Gastrocnemius medialis (tissue), 4 donors: ENCODE results near the gene KCNG1. TPM values are rescaled to one million over a fixed set of nuclear protein-coding genes. Genes with fewer than 3 reads are reported as not detected.

Source experiments
- ATAC-seq, 2 donors: fragments of 150-250 bp; one replicate each; pipeline ENCODE4 v1.9.1; 2016
- DNase-seq, 2 donors: peaks; one replicate each; pipeline ENCODE4 v3.0.0-alpha.2; 2019
- H3K27ac ChIP-seq, 4 donors: fragments of 200-600 bp; sonication (generic); 1 replicate in 1 of 4; 2 replicates in 3 of 4; pipeline ENCODE4 v1.5.1; 2016 to 2018; ENCODE audit warnings: mild to moderate bottlenecking in 2 of 4, moderate library complexity in 1 of 4
- H3K27me3 ChIP-seq, 3 donors: fragments of 200-600 bp; sonication (generic) in 2 of 3; 1 replicate in 1 of 3; 2 replicates in 2 of 3; pipeline versions ENCODE4 v1.5.1 to v1.6.0; 2016 to 2019; ENCODE audit warnings: mild to moderate bottlenecking in 1 of 3, moderate library complexity in 1 of 3
- H3K36me3 ChIP-seq, 2 donors: fragments of 200-600 bp; sonication (generic) in 1 of 2; one replicate each; pipeline ENCODE4 v1.5.1; 2017 to 2018
- H3K4me1 ChIP-seq, 2 donors: fragments of 200-600 bp; sonication (generic) in 1 of 2; one replicate each; pipeline ENCODE4 v1.5.1; 2016 to 2017; ENCODE audit warnings: mild to moderate bottlenecking in 2 of 2
- H3K4me3 ChIP-seq, 4 donors: fragments of 200-600 bp; sonication (generic) in 3 of 4; 1 replicate in 1 of 4; 2 replicates in 3 of 4; pipeline ENCODE4 v1.5.1; 2016 to 2019; ENCODE audit warnings: mild to moderate bottlenecking in 2 of 4
- H3K9me3 ChIP-seq, 3 donors: fragments of 200-600 bp; sonication (generic) in 2 of 3; 1 replicate in 1 of 3; 2 replicates in 2 of 3; pipeline ENCODE4 v1.5.1; 2016 to 2019
- CTCF ChIP-seq, 5 experiments: fragments of 450-650 bp in 3 of 5; fragments of 200-600 bp in 2 of 5; sonication (generic) in 2 of 5; IDR thresholded peaks in 4 of 5; conservative IDR thresholded peaks in 1 of 5; 1 replicate in 4 of 5; 2 replicates in 1 of 5; pipeline ENCODE4 v1.5.1; 2016 to 2019; ENCODE audit warnings: antibody characterized with exemption in 5 of 5, mild to moderate bottlenecking in 3 of 5, moderate library complexity in 3 of 5
- POLR2A ChIP-seq, 2 donors: fragments of 450-650 bp; IDR thresholded peaks; one replicate each; pipeline ENCODE4 v1.6.1; 2017; ENCODE audit warnings: antibody characterized with exemption in 2 of 2, mild to moderate bottlenecking in 2 of 2, moderate library complexity in 2 of 2
- in situ Hi-C, 4 donors: fragments of 200-750 bp; cut with MboI; loops; one replicate each; pipeline versions ENCODE4 v1.15.0 to v1.8.0; 2017; ENCODE audit warnings: low sequenced_read_pairs in 4 of 4
- intact Hi-C: fragments of 100-400 bp; cut with DNase I; formaldehyde crosslinking; loops from one replicate; pipeline ENCODE4 v1.15.1; 2023; ENCODE audit warnings: low total_unique reads
- total RNA-seq, 4 donors: library from RNA; depleted of rRNA; stranded (reverse); fragments of >200 nt; gene quantifications; one replicate each; pipeline versions ENCODE4 v1.1.0 to v1.2.3, GENCODE V29; 2016

The KCNG1 gene
- total RNA-seq, 4 donors from 2014 or later: not detected

- Histone ChIP-seq H3K4me3 (no peak overlapping the region), H3K27ac (no peak overlapping the region), H3K9me3 (no peaks in the 10 kb centered on the region), H3K27me3 (peaks cover 0 to 16% (median 0%) of the 10 kb centered on the region in 3 donors), H3K4me1 (no peaks in the 10 kb centered on the region), H3K36me3 (no peaks in the 10 kb centered on the region)
- intact Hi-C loops: no loop called here
- ATAC-seq: no peak
- TF ChIP-seq POLR2A (IDR thresholded peaks at IDR 0.05): no peak
- TF ChIP-seq CTCF (IDR thresholded peaks at IDR 0.05 in 4 of 5, conservative IDR thresholded peaks at IDR 0.05 in 1 of 5): no peak
- DNase-seq: no peak
- in situ Hi-C loops: no loop called here
Observed at GRCh38 chr20:51064137-51064536, 41.2 kb upstream of the KCNG1 start.

GRCh38 chr20:51062065-51062464 is 39.2 kb upstream of the KCNG1 start:
- Histone ChIP-seq H3K9me3 (no peaks in the 10 kb centered on the region), H3K4me3 (no peak overlapping the region), H3K27ac (no peak overlapping the region), H3K27me3 (peaks cover 0 to 11% (median 0%) of the 10 kb centered on the region in 3 donors), H3K4me1 (no peaks in the 10 kb centered on the region), H3K36me3 (no peaks in the 10 kb centered on the region)
- TF ChIP-seq POLR2A (IDR thresholded peaks at IDR 0.05) (no peak), CTCF (IDR thresholded peaks at IDR 0.05 in 4 of 5, conservative IDR thresholded peaks at IDR 0.05 in 1 of 5) (no peak)
- in situ Hi-C loops (no loop called here), intact Hi-C loops (no loop called here)
- ATAC-seq (no peak), DNase-seq (no peak)

GRCh38 chr20:51061418-51062045 is 38.6 kb upstream of the KCNG1 start:
- in situ Hi-C loops (no loop called here), intact Hi-C loops (no loop called here)
- ATAC-seq (no peak), DNase-seq (no peak)
- no peak for TF ChIP-seq CTCF (IDR thresholded peaks at IDR 0.05 in 4 of 5, conservative IDR thresholded peaks at IDR 0.05 in 1 of 5)
- no peak for TF ChIP-seq POLR2A (IDR thresholded peaks at IDR 0.05)
- no peak overlapping the region for H3K4me3 ChIP-seq
- no peaks in the 10 kb centered on the region for H3K4me1 ChIP-seq
- peaks cover 0 to 11% (median 5%) of the 10 kb centered on the region in 3 donors for H3K27me3 ChIP-seq
- no peaks in the 10 kb centered on the region for H3K9me3 ChIP-seq
- no peaks in the 10 kb centered on the region for H3K36me3 ChIP-seq
- no peak overlapping the region for H3K27ac ChIP-seq

GRCh38 chr20:51060301-51060700 is 37.4 kb upstream of the KCNG1 start:
- no peak overlapping the region for H3K4me3 ChIP-seq
- TF ChIP-seq CTCF (IDR thresholded peaks at IDR 0.05 in 4 of 5, conservative IDR thresholded peaks at IDR 0.05 in 1 of 5) (no peak), POLR2A (IDR thresholded peaks at IDR 0.05) (no peak)
- DNase-seq: no peak
- H3K36me3 ChIP-seq: no peaks in the 10 kb centered on the region
- ATAC-seq: no peak
- no peaks in the 10 kb centered on the region for H3K9me3 ChIP-seq
- no peaks in the 10 kb centered on the region for H3K4me1 ChIP-seq
- peaks cover 0 to 8% (median 5%) of the 10 kb centered on the region in 3 donors for H3K27me3 ChIP-seq
- in situ Hi-C loops (no loop called here), intact Hi-C loops (no loop called here)
- H3K27ac ChIP-seq: no peak overlapping the region

GRCh38 chr20:51059862-51060261 is 37.0 kb upstream of the KCNG1 start:
- in situ Hi-C loops: no loop called here
- H3K36me3 ChIP-seq: no peaks in the 10 kb centered on the region
- H3K4me3 ChIP-seq: no peak overlapping the region
- no peak overlapping the region for H3K27ac ChIP-seq
- no peak for ATAC-seq
- intact Hi-C loops: no loop called here
- H3K4me1 ChIP-seq: no peaks in the 10 kb centered on the region
- H3K9me3 ChIP-seq: no peaks in the 10 kb centered on the region
- H3K27me3 ChIP-seq: peaks cover 0 to 8% (median 5%) of the 10 kb centered on the region in 3 donors
- DNase-seq: no peak
- TF ChIP-seq POLR2A (IDR thresholded peaks at IDR 0.05) (no peak), CTCF (IDR thresholded peaks at IDR 0.05 in 4 of 5, conservative IDR thresholded peaks at IDR 0.05 in 1 of 5) (no peak)
